GM12891 (cell line): ENCODE data around the gene SPO11.

ENCODE experiments used
- PAX5 ChIP-seq: IDR thresholded peaks from 2 replicates; pipeline ENCODE4 v1.6.1; 2011; ENCODE audit warnings: low read length, moderate library complexity, mild to moderate bottlenecking; ENCODE audit not compliant: insufficient read depth, severe bottlenecking
- POLR2A ChIP-seq: IDR thresholded peaks from 2 replicates; pipeline ENCODE4 v1.6.1; 2011; ENCODE audit warnings: low read depth, low read length, control low read depth
- POLR2AphosphoS5 ChIP-seq: IDR thresholded peaks from 2 replicates; pipeline ENCODE4 v1.6.1; 2011; ENCODE audit warnings: low read depth, low read length, control low read depth
- POU2F2 ChIP-seq: IDR thresholded peaks from 2 replicates; pipeline ENCODE4 v1.6.1; 2011; ENCODE audit warnings: low read depth, mild to moderate bottlenecking, control low read depth, low read length, moderate library complexity
- SPI1 ChIP-seq: IDR thresholded peaks from 2 replicates; pipeline ENCODE4 v1.6.1; 2011; ENCODE audit warnings: low read depth, low read length, control low read depth
- TAF1 ChIP-seq: IDR thresholded peaks from 2 replicates; pipeline ENCODE4 v1.6.1; 2011; ENCODE audit warnings: low read depth, low read length, control low read depth

- TF ChIP-seq POLR2AphosphoS5 (no peak), POLR2A (no peak), POU2F2 (no peak), TAF1 (no peak), PAX5 (no peak), SPI1 (no peak)
These were observed 2.7 kb upstream of the SPO11 start for GRCh38 chr20:57326667-57327455.
